CD4-positive, alpha-beta memory T cell (primary cell): ENCODE results near the gene UQCR11. TPM values are rescaled to one million over a fixed set of nuclear protein-coding genes. Genes with fewer than 3 reads are reported as not detected.

Experiments used
- polyA plus RNA-seq, 2 donors: library from polyadenylated mRNA; unstranded; fragments of 300-500 nt; fragmentation: Illumina TruSeq; gene quantifications; one replicate each; pipeline ENCODE4 v1.2.3, GENCODE V29; 2021
- total RNA-seq, 2 experiments: library from RNA; stranded (reverse); gene quantifications; one replicate each; pipeline ENCODE4 v1.2.3, GENCODE V29; 2021

Gene UQCR11
- total and polyA plus RNA-seq, 4 experiments from 2014 or later = 157 to 668 (median 390) TPM

Other genes with a start within 250 kb of the UQCR11 start
- gene NDUFS7, start 221.6 kb downstream of the UQCR11 start, total RNA-seq = 10 to 100 TPM; 68.6 to 73.5 TPM
- gene NDUFS7, start 221.6 kb downstream of the UQCR11 start, polyA plus RNA-seq = 100 to 1,000 TPM; 180 to 193 TPM
- 10 to 100 TPM; 15.9 to 16.2 TPM for gene GAMT, start 203.9 kb downstream of the UQCR11 start, total RNA-seq
- gene GAMT, start 203.9 kb downstream of the UQCR11 start, polyA plus RNA-seq = 10 to 100 TPM; 19.3 to 20.3 TPM
- gene DAZAP1, start 197.9 kb downstream of the UQCR11 start, total RNA-seq = 100 to 1,000 TPM; 143 to 152 TPM
- 1 to 10 TPM; 2.5 to 9.1 TPM for gene DAZAP1, start 197.9 kb downstream of the UQCR11 start, polyA plus RNA-seq
- 1,000 to 10,000 TPM; 1,715 to 1,828 TPM for gene RPS15, start 167.1 kb downstream of the UQCR11 start, total RNA-seq
- 1,000 to 10,000 TPM; 2,575 to 2,757 TPM for gene RPS15, start 167.1 kb downstream of the UQCR11 start, polyA plus RNA-seq
- not detected for gene APC2, start 155.3 kb downstream of the UQCR11 start, total RNA-seq
- gene APC2, start 155.3 kb downstream of the UQCR11 start, polyA plus RNA-seq = not detected
- gene C19orf25, start 126.2 kb downstream of the UQCR11 start, total RNA-seq = 10 to 100 TPM; 68.8 to 79.8 TPM
- gene C19orf25, start 126.2 kb downstream of the UQCR11 start, polyA plus RNA-seq = 10 to 100 TPM; 41.5 to 48.9 TPM
- gene PCSK4, start 115.1 kb downstream of the UQCR11 start, total RNA-seq = 1 to 10 TPM; 3.1 to 3.7 TPM
- not detected for gene PCSK4, start 115.1 kb downstream of the UQCR11 start, polyA plus RNA-seq
- 1 to 10 TPM; 2.9 to 3.3 TPM for gene REEP6, start 114.3 kb downstream of the UQCR11 start, total RNA-seq
- gene REEP6, start 114.3 kb downstream of the UQCR11 start, polyA plus RNA-seq = 1 to 10 TPM in 1 of 2 donors, under 1 TPM in 1; 1.00 to 2.8 TPM
- gene ADAMTSL5, start 92.4 kb downstream of the UQCR11 start, total RNA-seq = 1 to 10 TPM; 2.4 to 3.6 TPM
- 1 to 10 TPM; 1.5 to 2.3 TPM for gene ADAMTSL5, start 92.4 kb downstream of the UQCR11 start, polyA plus RNA-seq
- not detected for gene PLK5, start 81.4 kb downstream of the UQCR11 start, total RNA-seq
- not detected for gene PLK5, start 81.4 kb downstream of the UQCR11 start, polyA plus RNA-seq
- 1 to 10 TPM; 4.5 to 4.9 TPM for gene MEX3D, start 37.1 kb downstream of the UQCR11 start, total RNA-seq
- gene MEX3D, start 37.1 kb downstream of the UQCR11 start, polyA plus RNA-seq = under 1 TPM in 1 of 2 donors, not detected in 1; 0.16 TPM
- 10 to 100 TPM; 56.9 to 62.8 TPM for gene MBD3, start 12.6 kb downstream of the UQCR11 start, total RNA-seq
- 10 to 100 TPM in 1 of 2 donors, 1 to 10 TPM in 1; 3.9 to 12.2 TPM for gene MBD3, start 12.6 kb downstream of the UQCR11 start, polyA plus RNA-seq
- 10 to 100 TPM; 72.0 to 75.7 TPM for gene TCF3, start 47.2 kb upstream of the UQCR11 start, total RNA-seq
- gene TCF3, start 47.2 kb upstream of the UQCR11 start, polyA plus RNA-seq = 10 to 100 TPM in 1 of 2 donors, 1 to 10 TPM in 1; 1.8 to 13.3 TPM
- gene ONECUT3, start 148.0 kb upstream of the UQCR11 start, total RNA-seq = not detected
- gene ONECUT3, start 148.0 kb upstream of the UQCR11 start, polyA plus RNA-seq = not detected
- 1 to 10 TPM; 4.9 to 5.5 TPM for gene ATP8B3, start 206.8 kb upstream of the UQCR11 start, total RNA-seq
- gene ATP8B3, start 206.8 kb upstream of the UQCR11 start, polyA plus RNA-seq = 1 to 10 TPM in 1 of 2 donors, under 1 TPM in 1; 0.73 to 2.3 TPM
- 10 to 100 TPM; 57.1 to 57.3 TPM for gene REXO1, start 243.0 kb upstream of the UQCR11 start, total RNA-seq
- 10 to 100 TPM in 1 of 2 donors, 1 to 10 TPM in 1; 1.5 to 11.9 TPM for gene REXO1, start 243.0 kb upstream of the UQCR11 start, polyA plus RNA-seq